AG10803 (cell line): Measurements from ENCODE around the gene XPA.
"Not testable (repeated sequence)": the region's sequence is repeated elsewhere in the genome, so short reads cannot be mapped to it uniquely, and the experiment has no call there.

ENCODE experiments used
- DNase-seq: peaks from one replicate; pipeline ENCODE4 v3.0.0; 2010; ENCODE audit warnings: low read depth
- H3K4me3 ChIP-seq: 2 replicates; pipeline ENCODE4 v1.5.1; 2011; ENCODE audit warnings: mild to moderate bottlenecking, low read length, control low read depth
- CTCF ChIP-seq: conservative IDR thresholded peaks from 2 replicates; pipeline ENCODE4 v1.5.1; 2011; ENCODE audit warnings: mild to moderate bottlenecking, low read length, control low read depth, inconsistent platforms

The XPA gene

DNA sequence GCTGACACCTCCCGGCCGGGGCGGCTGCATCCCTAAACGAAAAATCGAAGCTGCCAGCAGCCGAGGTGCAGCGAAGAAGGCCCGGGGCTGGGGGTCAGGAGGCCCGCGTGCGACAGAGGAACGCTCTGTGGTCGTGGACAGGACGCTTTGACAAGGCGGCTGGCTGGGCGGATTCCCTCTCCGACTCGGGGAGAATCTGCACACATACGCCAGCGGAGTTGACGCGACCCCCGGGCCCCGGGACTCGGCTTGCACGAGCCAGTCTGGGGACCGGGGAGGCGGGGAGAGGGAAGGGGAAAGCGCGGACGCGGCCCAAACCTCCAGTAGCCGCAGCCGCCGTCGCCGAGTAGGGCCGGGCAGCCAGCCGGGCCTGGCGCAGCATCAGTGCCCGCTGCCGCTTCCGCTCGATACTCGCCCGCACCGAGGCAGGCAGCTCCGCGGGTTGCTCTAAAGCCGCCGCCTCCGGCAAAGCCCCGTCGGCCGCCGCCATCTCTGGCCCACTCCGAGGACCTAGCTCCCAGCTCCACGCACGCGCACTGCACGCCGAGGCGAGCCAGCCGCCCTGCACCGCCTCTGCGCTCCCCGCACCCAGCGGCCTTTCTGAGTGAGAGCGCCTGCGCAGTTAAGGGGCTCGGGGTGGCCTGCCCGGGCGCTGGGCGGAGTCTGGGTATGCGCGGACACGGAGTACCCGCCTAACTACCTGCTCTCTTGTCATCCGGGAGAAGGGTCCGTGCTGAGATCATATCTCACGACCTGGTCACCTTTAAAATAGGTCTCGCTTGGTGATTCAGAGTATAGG is at the start of gene XPA:
Gene XPA, minus strand, starts transcription at position 538 of the 799 bp plus-strand sequence. Its CDS starts 48 bp downstream, at position 490.
- no peak for TF ChIP-seq CTCF
- peak; percentile 89 for DNase-seq
- peak within 1 kb of the TSS; percentile 78 for H3K4me3 ChIP-seq

DNA sequence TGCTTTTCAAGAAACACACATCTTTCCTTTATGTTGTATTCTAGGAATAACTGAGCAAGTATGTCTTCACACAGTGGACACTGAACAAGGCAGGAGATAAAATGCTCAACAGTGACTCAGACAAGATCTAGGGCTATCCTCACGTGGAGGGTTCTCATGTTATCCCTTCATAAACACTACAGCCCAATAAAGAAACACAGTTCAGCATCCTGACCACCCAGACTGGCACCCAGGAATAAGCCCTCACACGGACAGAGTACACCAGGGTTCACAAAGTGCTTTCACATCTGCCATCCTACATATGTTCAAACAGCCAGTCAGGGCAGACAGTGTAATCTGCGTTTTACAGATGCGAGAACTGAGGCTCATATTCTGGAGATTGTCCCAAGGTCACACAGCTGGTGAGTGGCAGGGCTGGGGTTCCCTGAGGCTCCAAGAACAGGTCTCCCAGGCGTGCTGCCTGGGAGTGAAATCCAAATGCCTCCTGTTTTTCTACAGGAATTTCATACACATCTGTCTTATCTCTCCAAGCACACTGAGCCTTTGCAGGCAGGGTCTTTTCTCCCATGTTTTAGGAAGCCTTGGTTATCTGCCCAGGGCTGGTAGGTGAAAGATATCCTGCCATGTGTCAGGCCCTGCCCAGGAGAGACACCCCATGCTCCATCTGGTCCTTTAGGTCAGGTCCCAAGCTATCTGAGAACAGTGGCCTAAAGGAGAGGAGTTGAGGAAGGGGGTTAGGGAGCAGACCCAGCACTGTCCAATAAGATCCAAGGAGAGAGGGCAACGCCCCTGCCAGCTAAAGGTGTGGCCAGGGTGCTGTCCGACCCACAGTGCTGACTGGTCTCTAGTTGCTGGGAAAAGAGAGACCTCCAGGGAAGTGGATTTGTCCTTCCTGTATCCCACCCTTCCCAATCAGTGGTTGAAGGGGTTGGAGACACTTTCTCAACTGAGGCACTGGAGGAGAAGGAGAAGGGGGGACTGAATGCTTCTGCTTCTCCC is 47.9 kb upstream of the XPA start:
- TF ChIP-seq CTCF, result no peak
- DNase-seq, result no peak

GRCh38 chr9:97744025-97744424 is 46.9 kb upstream of the XPA start:
- H3K4me3 ChIP-seq, DNase-seq: not testable (repeated sequence)

More for the DNA sequence above, 47.9 kb upstream of the XPA start:
- H3K4me3 ChIP-seq, result no peak overlapping the region

- DNase-seq, result no peak
- TF ChIP-seq CTCF, result no peak
- no peak overlapping the region for H3K4me3 ChIP-seq
Observed at GRCh38 chr9:97742545-97742944, 45.4 kb upstream of the XPA start.

DNA sequence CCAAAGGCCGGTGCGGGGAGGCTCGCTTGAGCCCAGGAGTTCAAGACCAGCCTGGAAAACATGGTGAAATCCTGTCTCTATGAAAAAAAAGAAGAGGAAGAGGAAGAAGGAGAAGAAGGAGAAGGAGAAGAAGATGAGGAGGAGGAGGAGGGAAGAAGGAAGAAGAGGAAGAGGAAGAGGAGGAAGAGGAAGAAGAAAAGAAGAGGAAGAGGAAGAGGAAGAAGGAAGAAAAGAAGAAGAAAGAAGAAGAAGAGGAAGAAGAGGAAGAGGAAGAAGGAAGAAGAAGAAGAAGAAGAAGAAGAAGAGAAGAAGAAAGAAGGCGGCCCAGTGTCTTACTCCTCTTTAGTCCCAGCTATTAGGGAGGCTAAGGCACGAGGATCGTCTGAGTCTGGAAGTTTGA is 44.8 kb upstream of the XPA start:
- DNase-seq, result no peak
- TF ChIP-seq CTCF, result no peak
- no peak overlapping the region for H3K4me3 ChIP-seq

DNA sequence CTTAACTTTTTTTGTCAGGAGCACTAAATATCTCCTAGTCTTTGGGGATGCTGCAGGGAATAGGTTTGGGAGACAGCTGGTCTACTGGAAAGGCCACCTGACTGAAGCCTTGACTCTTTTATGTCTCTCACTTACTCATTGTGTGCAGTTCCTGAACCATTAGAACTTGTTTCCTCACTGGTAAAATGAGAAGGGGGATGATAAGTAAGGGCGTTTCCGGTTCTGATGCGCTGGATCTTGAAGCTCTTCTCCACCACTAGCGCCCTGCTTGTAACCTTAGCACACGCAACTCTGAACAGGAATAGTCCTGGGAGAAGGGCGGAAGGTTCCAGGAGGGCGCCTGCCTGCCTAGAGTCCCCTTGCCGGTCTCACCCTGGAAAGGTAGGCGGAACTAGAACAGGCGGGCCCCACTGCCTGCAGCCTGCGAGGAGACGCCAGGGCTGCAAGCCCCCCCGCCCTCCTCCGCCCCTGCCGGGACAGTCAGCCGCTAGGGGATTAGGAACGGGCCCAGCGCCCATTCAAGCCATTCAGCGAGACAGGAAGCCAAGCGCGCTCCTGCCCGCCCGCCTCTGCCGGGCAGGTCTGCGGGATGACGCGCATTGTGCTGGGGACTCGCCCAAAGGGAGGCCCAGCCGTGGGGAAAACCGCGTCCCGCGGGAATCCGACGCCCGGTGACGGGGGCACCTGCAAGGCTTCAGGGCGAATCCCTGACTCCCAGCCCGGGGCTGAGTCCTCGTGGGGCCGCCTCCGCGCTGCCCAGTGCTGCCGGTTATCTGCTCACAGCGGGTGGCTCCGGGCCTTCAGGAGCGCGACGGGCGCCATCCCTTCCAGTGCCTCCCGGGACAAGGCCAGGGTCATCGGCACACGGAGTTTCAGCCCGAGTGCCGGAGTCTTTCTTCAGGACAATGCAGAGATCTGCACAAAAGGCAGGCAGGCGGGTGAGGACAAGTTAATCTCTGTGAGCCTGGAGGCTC is 44.0 kb upstream of the XPA start:
- peak overlapping the region; percentile 41 for H3K4me3 ChIP-seq
- TF ChIP-seq CTCF, result no peak
- peak; percentile 51 for DNase-seq
